Measurements from ENCODE around the gene SEMA4D. TPM values are rescaled to one million over a fixed set of nuclear protein-coding genes. Genes with fewer than 3 reads are reported as not detected.
A peak's percentile ranks its signal among the peaks of the same experiment; 100 is the strongest.

Gene SEMA4D
- total and polyA plus RNA-seq, 10 donors = 23.0 to 193 (median 157) TPM

DNA sequence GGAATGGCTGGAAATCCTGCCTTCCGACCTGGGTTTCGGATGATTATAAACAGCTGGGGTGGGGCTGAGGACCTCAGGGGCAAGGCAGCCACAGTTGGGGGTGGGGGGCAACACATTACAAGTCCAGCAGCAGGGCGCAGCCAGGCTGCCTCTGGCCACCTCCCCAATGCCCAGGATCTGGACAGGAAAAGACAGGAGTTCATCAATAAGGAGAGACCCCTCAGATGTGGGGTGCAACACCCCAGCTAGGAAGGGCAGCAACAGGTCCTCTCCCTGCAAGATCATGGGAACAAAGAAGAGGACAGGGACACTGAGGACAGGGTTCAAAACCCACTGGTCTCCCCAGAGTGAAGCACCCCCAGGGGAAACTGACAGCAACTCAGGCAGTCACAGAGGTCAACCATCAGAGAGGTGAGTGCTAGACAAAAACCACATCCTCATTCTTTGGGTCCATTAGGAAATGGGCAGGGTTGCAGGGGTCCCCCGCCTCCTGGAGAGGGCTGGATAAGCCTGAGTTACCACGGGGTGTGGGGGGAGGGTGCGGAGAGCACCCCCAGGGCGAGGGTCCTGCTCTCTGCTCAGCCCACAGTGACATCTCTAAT, 33.5 kb downstream of the SEMA4D start:
- Histone ChIP-seq H3K27ac (peak overlapping the region; percentile 80 to 97 (median 92)), H3K4me1 (peaks cover 38 to 100% (median 90%) of the 10 kb centered on the region in 6 donors)

DNA sequence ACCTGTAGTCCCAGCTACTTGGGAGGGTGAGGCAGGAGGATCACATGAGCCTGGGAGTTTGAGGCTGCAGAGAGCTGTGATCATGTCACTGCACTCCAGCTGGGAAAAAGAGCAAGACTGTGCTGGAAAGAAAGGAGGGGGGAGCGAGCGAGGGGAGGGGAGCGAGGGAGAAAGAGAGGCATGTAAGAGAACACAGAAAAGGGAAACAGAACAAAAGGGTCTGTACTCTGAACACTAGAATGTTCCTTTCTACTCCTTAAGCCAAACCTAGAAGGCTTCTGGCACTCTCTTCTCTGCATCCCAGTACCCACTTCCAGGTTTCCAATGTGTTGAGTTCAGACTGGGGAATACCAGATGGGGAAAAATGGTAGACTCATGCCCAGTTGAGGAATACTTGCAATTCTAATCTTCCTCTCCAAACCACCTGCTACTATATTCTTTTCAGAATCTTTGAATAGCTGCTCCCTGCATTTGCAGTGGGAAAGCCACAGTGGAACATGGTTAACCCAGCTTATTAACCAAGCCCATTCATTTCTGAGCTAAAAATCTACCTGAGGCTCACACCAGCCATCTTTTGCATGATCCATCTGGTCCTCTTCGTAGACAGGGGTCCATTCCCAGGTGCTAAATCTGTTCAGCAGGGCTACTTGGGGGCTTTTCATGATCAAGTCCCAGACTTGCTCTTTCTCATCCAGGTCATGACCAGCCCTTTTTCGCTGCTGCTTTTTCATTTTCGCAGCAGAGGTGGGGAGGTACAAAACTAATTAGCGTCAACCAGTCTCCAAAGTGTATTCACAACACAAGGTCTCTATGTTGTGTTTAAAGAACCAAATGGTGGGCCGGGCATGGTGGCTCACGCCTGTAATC, 34.9 kb downstream of the SEMA4D start:
- intact Hi-C loops (cut with DNase I; ENCODE audit: low total_unique reads) = no loop called here
- H3K4me1 ChIP-seq = peaks cover 36 to 100% (median 85%) of the 10 kb centered on the region in 6 donors

More for the DNA sequence above, 33.5 kb downstream of the SEMA4D start:
- no peaks in the 10 kb centered on the region for H3K9me3 ChIP-seq
- intact Hi-C loops (cut with DNase I; ENCODE audit: low total_unique reads) = no loop called here
- DNase-seq = peak; percentile 88
- no peaks in the 10 kb centered on the region for H3K27me3 ChIP-seq (replicated peaks in 1 of 7)
- H3K36me3 ChIP-seq = peaks cover 0 to 22% (median 0%) of the 10 kb centered on the region in 6 donors
- 25 to 45% (median 31%) methylated on average over 7 of the region's 7 CpGs for WGBS, 5 donors
- TF ChIP-seq POLR2AphosphoS5 (IDR thresholded peaks at IDR 0.05) = peak; percentile 50 to 53 (median 50)
- no peak for TF ChIP-seq POLR2A (IDR thresholded peaks at IDR 0.05)
- peak overlapping the region in 4 of 8 donors; percentile 6 to 56 (median 18) for H3K4me3 ChIP-seq

DNA sequence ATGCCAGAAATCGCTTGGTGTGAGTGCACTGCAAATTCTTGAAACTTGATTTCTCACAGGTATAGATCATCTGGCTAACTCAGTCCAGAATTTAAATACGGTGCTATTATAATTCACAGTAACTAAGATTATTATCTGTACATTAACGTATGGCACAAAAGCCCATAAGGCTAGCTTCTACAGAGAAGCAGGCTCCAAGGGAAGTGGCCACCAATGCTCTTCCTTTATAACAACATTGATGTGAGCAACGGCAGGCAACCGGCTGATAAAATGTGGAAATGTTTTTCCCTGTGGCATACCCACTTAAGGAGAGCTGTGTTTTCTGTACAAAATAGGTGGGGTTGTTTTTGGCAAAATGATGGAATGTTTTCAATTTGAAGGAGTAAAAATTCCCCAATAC, 35.7 kb downstream of the SEMA4D start:
- no peak overlapping the region for H3K4me3 ChIP-seq
- TF ChIP-seq POLR2A (IDR thresholded peaks at IDR 0.05) (no peak), POLR2AphosphoS5 (IDR thresholded peaks at IDR 0.05) (no peak)
- TF ChIP-seq, protein P1, sequence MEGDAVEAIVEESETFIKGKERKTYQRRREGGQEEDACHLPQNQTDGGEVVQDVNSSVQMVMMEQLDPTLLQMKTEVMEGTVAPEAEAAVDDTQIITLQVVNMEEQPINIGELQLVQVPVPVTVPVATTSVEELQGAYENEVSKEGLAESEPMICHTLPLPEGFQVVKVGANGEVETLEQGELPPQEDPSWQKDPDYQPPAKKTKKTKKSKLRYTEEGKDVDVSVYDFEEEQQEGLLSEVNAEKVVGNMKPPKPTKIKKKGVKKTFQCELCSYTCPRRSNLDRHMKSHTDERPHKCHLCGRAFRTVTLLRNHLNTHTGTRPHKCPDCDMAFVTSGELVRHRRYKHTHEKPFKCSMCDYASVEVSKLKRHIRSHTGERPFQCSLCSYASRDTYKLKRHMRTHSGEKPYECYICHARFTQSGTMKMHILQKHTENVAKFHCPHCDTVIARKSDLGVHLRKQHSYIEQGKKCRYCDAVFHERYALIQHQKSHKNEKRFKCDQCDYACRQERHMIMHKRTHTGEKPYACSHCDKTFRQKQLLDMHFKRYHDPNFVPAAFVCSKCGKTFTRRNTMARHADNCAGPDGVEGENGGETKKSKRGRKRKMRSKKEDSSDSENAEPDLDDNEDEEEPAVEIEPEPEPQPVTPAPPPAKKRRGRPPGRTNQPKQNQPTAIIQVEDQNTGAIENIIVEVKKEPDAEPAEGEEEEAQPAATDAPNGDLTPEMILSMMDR (IDR thresholded peaks at IDR 0.05 in 8 of 11, conservative IDR thresholded peaks at IDR 0.05 in 3 of 11) = no peak
- H3K9me3 ChIP-seq = no peaks in the 10 kb centered on the region
- H3K27me3 ChIP-seq (replicated peaks in 1 of 7) = no peaks in the 10 kb centered on the region
- H3K4me1 ChIP-seq = peaks cover 31 to 100% (median 82%) of the 10 kb centered on the region in 6 donors
- no peak for DNase-seq
- peak overlapping the region in 3 of 8 donors; percentile 95 to 97 (median 96) for H3K27ac ChIP-seq
- 47 to 63% (median 50%) methylated on average over 5 of the region's 5 CpGs for WGBS, 5 donors
- intact Hi-C loops (cut with DNase I; ENCODE audit: low total_unique reads) = no loop called here
- H3K36me3 ChIP-seq = peaks cover 0 to 36% (median 0%) of the 10 kb centered on the region in 6 donors

More for the DNA sequence above, 34.9 kb downstream of the SEMA4D start:
- no peak for DNase-seq
- WGBS, 5 donors = 89 to 94% (median 92%) methylated on average over 6 to 9 of the region's 9 CpGs
- Histone ChIP-seq H3K27ac (peak overlapping the region; percentile 80 to 97 (median 92)), H3K4me3 (peak overlapping the region in 1 of 8 donors; percentile 56), H3K36me3 (peaks cover 0 to 30% (median 0%) of the 10 kb centered on the region in 6 donors), H3K9me3 (no peaks in the 10 kb centered on the region), H3K27me3 (replicated peaks in 1 of 7) (no peaks in the 10 kb centered on the region)
- TF ChIP-seq, protein P1 (IDR thresholded peaks at IDR 0.05 in 8 of 11, conservative IDR thresholded peaks at IDR 0.05 in 3 of 11) = no peak
- TF ChIP-seq POLR2AphosphoS5 (IDR thresholded peaks at IDR 0.05) = no peak
- TF ChIP-seq POLR2A (IDR thresholded peaks at IDR 0.05) = no peak

DNA sequence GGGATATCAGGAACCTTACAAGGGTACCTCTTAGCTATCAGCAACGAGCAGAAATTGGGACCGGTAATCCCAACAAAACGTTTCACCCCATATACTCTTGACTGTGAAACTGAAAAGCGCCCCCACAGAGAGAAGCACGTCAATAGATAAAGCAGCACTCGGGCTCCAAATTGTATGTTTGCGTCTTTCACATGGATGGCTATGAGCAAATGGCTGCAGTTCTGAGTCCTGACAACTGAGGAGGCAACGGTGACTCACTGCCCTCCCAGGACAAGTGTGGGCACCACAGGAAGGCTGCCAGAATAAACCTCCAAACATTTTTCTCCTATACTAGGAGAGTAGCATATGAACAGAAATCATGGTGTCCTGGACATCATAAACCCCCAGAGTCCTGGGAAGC, 36.6 kb downstream of the SEMA4D start:
- H3K27ac ChIP-seq = peak overlapping the region in 3 of 8 donors; percentile 80 to 97 (median 95)
- 71 to 80% (median 76%) methylated on average over 8 of the region's 8 CpGs for WGBS, 5 donors
- no peak overlapping the region for H3K4me3 ChIP-seq
- intact Hi-C loops (cut with DNase I; ENCODE audit: low total_unique reads) = no loop called here
- TF ChIP-seq, protein P1 (IDR thresholded peaks at IDR 0.05 in 8 of 11, conservative IDR thresholded peaks at IDR 0.05 in 3 of 11) = no peak
- no peak for TF ChIP-seq POLR2AphosphoS5 (IDR thresholded peaks at IDR 0.05)
- no peak for TF ChIP-seq POLR2A (IDR thresholded peaks at IDR 0.05)
- H3K4me1 ChIP-seq = peaks cover 23 to 100% (median 82%) of the 10 kb centered on the region in 6 donors
- no peak for DNase-seq
- peaks cover 0 to 36% (median 0%) of the 10 kb centered on the region in 6 donors for H3K36me3 ChIP-seq
- no peaks in the 10 kb centered on the region for H3K9me3 ChIP-seq
- H3K27me3 ChIP-seq (replicated peaks in 1 of 7) = no peaks in the 10 kb centered on the region

All from spleen (tissue), 11 donors.